ENCODE results near the gene LIN7C. TPM values are rescaled to one million over a fixed set of nuclear protein-coding genes. Genes with fewer than 3 reads are reported as not detected.

LIN7C gene
- total RNA-seq, 1 donor: 75.3 TPM

- H3K4me3 ChIP-seq (ENCODE audit: low read depth, low read length): peak overlapping the region; percentile 81
- DNase-seq (ENCODE audit: low read depth): no peak
- TF ChIP-seq, protein P1, sequence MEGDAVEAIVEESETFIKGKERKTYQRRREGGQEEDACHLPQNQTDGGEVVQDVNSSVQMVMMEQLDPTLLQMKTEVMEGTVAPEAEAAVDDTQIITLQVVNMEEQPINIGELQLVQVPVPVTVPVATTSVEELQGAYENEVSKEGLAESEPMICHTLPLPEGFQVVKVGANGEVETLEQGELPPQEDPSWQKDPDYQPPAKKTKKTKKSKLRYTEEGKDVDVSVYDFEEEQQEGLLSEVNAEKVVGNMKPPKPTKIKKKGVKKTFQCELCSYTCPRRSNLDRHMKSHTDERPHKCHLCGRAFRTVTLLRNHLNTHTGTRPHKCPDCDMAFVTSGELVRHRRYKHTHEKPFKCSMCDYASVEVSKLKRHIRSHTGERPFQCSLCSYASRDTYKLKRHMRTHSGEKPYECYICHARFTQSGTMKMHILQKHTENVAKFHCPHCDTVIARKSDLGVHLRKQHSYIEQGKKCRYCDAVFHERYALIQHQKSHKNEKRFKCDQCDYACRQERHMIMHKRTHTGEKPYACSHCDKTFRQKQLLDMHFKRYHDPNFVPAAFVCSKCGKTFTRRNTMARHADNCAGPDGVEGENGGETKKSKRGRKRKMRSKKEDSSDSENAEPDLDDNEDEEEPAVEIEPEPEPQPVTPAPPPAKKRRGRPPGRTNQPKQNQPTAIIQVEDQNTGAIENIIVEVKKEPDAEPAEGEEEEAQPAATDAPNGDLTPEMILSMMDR (IDR thresholded peaks at IDR 0.05; ENCODE audit: insufficient read depth, low read length): no peak
Observed at GRCh38 chr11:27473017-27473406, 33.6 kb downstream of the LIN7C start.

DNA sequence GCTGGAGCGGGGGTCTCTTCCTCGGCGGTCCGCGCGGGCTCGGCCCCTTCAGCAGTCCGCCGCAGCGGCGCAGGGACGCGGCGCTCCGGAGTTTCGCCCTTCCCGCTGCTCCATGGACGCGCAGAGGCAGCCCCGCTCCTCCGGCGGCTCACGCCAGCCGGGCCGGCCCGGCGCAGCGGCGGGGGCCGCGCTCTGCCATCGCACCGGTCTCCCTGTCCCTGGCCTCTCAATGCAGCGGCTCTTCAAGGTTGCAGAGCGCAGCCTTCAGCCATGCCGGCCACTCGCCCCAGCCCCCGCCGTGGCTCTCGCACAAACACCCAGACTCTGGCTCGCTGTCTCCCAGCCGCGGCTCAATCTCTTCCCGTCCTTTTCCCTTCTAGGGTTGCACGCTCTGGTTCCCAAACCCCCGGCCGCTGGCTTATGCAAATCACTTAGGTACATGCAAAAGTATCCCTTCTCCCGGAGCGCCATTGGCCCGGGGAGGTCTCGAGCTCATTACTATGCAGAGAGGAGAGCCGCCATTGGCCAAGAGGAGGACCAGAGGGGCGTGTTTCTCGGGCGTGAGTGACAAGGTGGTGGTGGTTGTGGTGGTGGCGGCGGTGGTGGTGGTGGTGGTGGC, 34.1 kb downstream of the LIN7C start, which contains the start of gene LGR4:
Gene LGR4, minus strand, starts transcription at position 393 of the 619 bp plus-strand sequence. CDS start 488 bp downstream, outside the sequence.
- DNase-seq (ENCODE audit: low read depth): peak; percentile 91
- TF ChIP-seq, protein P1 (IDR thresholded peaks at IDR 0.05; ENCODE audit: insufficient read depth, low read length): no peak

GRCh38 chr11:27471589-27472397, 34.8 kb downstream of the LIN7C start:
- TF ChIP-seq, protein P1 (IDR thresholded peaks at IDR 0.05; ENCODE audit: insufficient read depth, low read length): no peak
- peak overlapping the region; percentile 81 for H3K4me3 ChIP-seq (ENCODE audit: low read depth, low read length)
- no peak for DNase-seq (ENCODE audit: low read depth)

More for the DNA sequence above, 34.1 kb downstream of the LIN7C start, which contains the start of gene LGR4:
- H3K4me3 ChIP-seq (ENCODE audit: low read depth, low read length): peak within 1 kb of the TSS; percentile 81

GRCh38 chr11:27470826-27471588, 35.6 kb downstream of the LIN7C start:
- peak overlapping the region; percentile 81 for H3K4me3 ChIP-seq (ENCODE audit: low read depth, low read length)
- TF ChIP-seq, protein P1 (IDR thresholded peaks at IDR 0.05; ENCODE audit: insufficient read depth, low read length): no peak
- DNase-seq (ENCODE audit: low read depth): no peak

GRCh38 chr11:27470166-27470565, 36.4 kb downstream of the LIN7C start:
- DNase-seq (ENCODE audit: low read depth): no peak
- TF ChIP-seq, protein P1 (IDR thresholded peaks at IDR 0.05; ENCODE audit: insufficient read depth, low read length): no peak
- peak overlapping the region; percentile 19 for H3K4me3 ChIP-seq (ENCODE audit: low read depth, low read length)

GRCh38 chr11:27468995-27469695, 37.4 kb downstream of the LIN7C start:
- TF ChIP-seq, protein P1 (IDR thresholded peaks at IDR 0.05; ENCODE audit: insufficient read depth, low read length): no peak
- no peak overlapping the region for H3K4me3 ChIP-seq (ENCODE audit: low read depth, low read length)
- no peak for DNase-seq (ENCODE audit: low read depth)
